Measurements from ENCODE around the gene HIPK2.

HIPK2 gene

GRCh38 chr7:139574618-139575337 is 203.0 kb downstream of the HIPK2 start:
- in situ Hi-C loops (cut with MboI; ENCODE audit: low sequenced_read_pairs) = no loop called here

- in situ Hi-C loops (cut with MboI; ENCODE audit: low sequenced_read_pairs) = no loop called here
Measured at GRCh38 chr7:139573871-139574270, 203.9 kb downstream of the HIPK2 start.

GRCh38 chr7:139572704-139573385 is 205.0 kb downstream of the HIPK2 start:
- in situ Hi-C loops (cut with MboI; ENCODE audit: low sequenced_read_pairs) = no loop called here

DNA sequence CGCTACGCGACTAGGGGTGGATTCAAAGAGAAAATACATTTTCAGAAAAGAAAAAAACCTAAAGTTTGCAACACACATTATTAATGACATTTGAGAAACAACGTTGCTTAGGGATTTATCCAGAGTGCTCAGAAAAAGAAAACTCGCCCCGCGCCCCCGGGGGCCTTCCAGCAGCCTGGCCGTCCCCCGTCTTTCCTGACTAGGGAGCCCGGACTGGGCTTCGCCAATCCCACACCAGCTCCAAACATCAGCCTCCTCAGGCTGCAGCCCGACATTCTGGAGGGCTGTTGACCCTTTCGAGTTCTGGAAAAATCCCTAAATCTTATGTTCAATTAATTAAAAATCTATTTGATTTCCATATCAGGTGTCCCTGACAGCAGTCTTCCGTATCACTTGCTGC is 205.7 kb downstream of the HIPK2 start:
- in situ Hi-C loops (cut with MboI; ENCODE audit: low sequenced_read_pairs) = no loop called here

DNA sequence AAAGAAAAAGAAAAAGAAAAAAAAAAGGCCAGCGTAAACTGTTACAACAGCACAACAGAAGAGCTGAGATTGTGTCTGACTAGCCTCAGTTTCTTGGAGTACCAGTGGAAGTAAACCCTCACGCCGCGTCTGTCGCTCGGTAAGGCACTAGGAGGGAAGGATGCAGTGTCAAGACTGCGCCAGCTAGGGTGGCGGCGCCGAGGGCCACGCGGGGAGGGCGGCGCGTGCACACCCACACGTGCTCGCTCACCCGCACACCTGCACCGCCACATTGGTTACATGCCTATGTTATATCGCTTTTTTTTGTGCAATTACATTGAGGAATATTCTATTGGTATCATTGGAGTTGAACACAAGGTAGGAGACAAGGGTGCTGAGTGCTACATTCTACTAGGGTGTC is 206.1 kb downstream of the HIPK2 start:
- in situ Hi-C loops (cut with MboI; ENCODE audit: low sequenced_read_pairs) = no loop called here

DNA sequence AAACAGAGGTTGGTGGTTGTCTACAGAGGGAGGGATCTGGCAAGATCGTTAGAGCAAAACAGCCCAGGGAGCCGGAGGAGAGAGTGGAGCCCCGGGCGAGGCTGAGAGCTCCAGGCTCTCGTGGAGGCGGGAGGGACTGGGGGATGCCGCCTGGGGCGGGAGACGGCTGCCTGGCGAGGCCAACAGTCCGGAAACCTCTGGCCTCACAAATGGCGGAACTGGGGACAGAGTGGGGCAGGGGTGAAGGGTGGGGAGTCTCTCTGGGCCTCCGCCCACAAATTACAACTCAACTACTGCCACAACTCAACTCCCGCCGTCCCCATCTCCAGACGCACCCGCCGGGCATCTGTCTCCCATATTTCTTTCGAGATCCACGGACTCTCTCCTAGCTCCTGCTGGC is 206.6 kb downstream of the HIPK2 start:
- in situ Hi-C loops (cut with MboI; ENCODE audit: low sequenced_read_pairs) = no loop called here

DNA sequence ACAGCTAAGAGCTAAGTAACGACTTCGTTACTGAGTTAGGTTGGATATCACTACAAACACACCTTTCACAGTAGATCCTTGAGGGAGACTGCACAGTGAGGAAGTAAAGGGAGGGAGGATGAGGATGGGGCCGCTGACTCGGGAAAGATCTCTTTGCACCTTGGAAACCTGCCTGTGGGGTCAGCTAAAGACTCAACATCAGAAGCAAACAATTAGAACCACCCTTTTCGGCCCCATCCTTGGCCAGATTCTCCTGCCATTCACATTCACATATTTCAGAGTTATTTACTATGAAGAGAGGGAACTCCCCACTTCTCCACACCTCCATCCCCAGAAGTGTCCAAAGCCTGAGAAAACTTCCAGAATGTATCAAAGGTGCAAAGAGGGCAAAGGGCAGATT is 207.2 kb downstream of the HIPK2 start:
- in situ Hi-C loops (cut with MboI; ENCODE audit: low sequenced_read_pairs) = no loop called here

DNA sequence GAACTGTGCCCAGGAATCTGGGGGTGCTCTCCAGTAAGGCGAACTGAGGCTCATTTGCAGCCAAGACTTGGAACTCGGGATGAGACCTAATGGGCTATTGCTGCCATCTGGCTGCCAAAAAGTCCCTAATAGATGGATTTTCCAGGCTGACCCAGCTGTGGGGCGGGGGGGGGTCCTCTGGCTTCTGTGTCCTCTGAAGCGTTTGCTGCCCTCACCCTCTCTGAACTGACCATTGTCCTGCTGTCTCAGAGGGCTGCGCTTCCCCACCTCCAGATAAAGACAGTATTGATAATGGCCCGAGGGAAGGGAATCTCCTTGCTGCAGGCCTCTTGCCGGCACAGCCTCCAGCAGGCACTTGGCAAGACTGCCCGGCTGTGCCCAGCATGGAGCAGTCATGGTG is 207.7 kb downstream of the HIPK2 start:
- in situ Hi-C loops (cut with MboI; ENCODE audit: low sequenced_read_pairs) = no loop called here

DNA sequence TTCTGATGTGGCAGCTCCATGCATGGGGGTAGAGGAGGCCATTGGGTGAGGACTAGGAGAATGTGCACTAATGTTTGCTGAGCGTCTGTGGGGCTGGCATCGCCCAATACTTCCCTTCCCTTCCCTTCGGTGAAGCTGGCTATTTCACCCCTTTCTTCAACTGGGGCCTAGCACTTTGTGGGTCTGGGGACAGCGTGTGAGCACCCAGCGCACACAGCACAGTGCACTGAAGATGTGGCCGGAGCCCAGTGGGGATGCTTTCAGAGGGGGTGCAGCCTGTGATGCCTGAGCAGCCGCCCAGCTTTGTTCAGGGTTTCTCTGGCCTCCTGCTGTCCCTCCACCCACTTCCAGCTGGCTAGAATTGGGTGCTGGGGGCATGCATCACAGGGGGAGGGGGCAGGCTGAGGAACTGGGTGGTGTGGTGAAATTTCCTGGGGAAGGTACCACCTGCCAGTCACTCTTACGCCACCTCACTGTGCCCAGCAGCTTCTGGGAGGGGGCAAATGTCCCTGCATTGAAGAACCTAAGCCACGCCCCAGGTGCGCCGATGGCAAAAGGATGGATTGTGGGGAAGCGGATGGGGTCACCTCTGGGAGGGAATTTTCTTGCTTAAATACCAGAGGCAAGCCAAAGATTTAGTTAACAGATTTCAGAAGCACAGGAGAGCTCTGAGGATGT is 208.8 kb downstream of the HIPK2 start:
- in situ Hi-C loops (cut with MboI; ENCODE audit: low sequenced_read_pairs) = no loop called here

DNA sequence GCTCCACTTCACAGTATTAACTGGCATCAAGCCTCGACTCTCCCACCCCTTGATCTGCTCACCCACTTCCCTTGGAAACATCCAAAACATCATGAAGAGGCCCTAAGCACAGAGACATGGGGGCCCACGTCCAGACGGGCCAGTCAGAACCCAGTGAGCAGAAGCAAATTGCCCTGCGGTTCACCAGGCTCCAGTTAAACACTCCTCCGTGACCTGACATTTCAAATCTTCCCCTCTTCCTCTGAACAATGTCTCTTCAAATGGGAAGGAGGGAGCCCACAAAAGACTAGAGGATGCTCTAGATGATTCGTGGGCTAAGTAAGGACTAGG is 209.5 kb downstream of the HIPK2 start:
- in situ Hi-C loops (cut with MboI; ENCODE audit: low sequenced_read_pairs) = no loop called here

- in situ Hi-C loops (cut with MboI; ENCODE audit: low sequenced_read_pairs) = no loop called here
Measured at GRCh38 chr7:139567647-139568345, 210.0 kb downstream of the HIPK2 start.

- in situ Hi-C loops (cut with MboI; ENCODE audit: low sequenced_read_pairs) = no loop called here
Measured at GRCh38 chr7:139566736-139567646, 210.8 kb downstream of the HIPK2 start.

DNA sequence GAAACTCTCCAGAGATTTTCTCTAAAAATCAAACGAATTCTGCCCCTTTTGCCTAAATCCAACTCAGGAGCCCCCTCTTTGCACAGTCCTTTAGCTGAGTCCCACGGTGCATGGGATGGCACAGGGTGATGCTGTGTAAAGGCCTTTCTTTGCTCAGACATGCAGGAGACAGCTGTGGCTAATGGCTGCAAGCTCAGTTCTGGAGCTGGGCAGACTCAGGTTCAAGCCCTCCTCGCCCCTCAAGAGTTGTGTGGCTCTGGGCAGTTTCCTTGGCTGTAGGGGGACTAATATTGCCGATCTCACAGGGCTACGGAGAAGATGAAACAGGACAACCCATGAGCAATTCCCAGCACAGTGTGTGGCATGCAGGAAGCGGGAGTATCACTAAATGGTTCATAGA is 211.7 kb downstream of the HIPK2 start:
- in situ Hi-C loops (cut with MboI; ENCODE audit: low sequenced_read_pairs) = no loop called here

- in situ Hi-C loops (cut with MboI; ENCODE audit: low sequenced_read_pairs) = no loop called here
Measured at GRCh38 chr7:139563856-139564255, 213.9 kb downstream of the HIPK2 start.

- in situ Hi-C loops (cut with MboI; ENCODE audit: low sequenced_read_pairs) = no loop called here
Measured at GRCh38 chr7:139562961-139563565, 214.7 kb downstream of the HIPK2 start.

- in situ Hi-C loops (cut with MboI; ENCODE audit: low sequenced_read_pairs) = no loop called here
Measured at GRCh38 chr7:139562491-139562890, 215.3 kb downstream of the HIPK2 start.

GRCh38 chr7:139560678-139561077 is 217.1 kb downstream of the HIPK2 start:
- in situ Hi-C loops (cut with MboI; ENCODE audit: low sequenced_read_pairs) = no loop called here

DNA sequence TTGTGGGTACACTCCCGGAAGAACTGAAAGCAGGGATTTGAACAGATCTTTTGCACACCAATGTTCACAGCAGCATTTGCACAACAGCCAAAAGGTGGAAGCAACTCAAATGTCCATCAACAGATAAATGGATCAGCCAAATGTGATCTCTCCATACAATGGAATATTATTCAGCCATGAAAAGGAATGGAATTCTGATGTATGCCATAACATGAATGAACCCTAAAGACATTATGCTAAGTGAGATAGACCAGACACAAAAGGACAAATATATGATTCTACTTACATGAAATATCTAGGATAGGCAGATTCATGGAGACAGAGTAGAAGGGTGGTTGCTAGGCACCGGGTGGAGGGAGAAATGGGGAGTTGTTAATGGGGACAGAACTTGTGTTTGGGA is 217.6 kb downstream of the HIPK2 start:
- in situ Hi-C loops (cut with MboI; ENCODE audit: low sequenced_read_pairs) = no loop called here

GRCh38 chr7:139559364-139560105 is 218.3 kb downstream of the HIPK2 start:
- in situ Hi-C loops (cut with MboI; ENCODE audit: low sequenced_read_pairs) = no loop called here
